ENCODE measurements around the gene TAPBP. TPM values are rescaled to one million over a fixed set of nuclear protein-coding genes. Genes with fewer than 3 reads are reported as not detected.
"Not testable (repeated sequence)": the region's sequence is repeated elsewhere in the genome, so short reads cannot be mapped to it uniquely, and the experiment has no call there.

TAPBP gene
- total RNA-seq, 1 experiment from 2014 or later = 80.1 TPM

GRCh38 chr6:33357160-33357871, 43.4 kb upstream of the TAPBP start:
- DNase-seq (ENCODE audit: low read depth, low spot score); H2AFZ ChIP-seq (ENCODE audit: low read depth, low read length, poor library complexity, severe bottlenecking); H3K4me2 ChIP-seq (ENCODE audit: low read length); H3K9me2 ChIP-seq (ENCODE audit: insufficient read depth); H3K4me3 ChIP-seq (replicated peaks in 1 of 2; ENCODE audit: low read depth in 1 of 2, low read length in 2 of 2); CTCF ChIA-PET; H3K9me3 ChIP-seq (ENCODE audit: control insufficient read depth in 1 of 2, insufficient read depth in 1 of 2, low read depth in 1 of 2, low read length in 2 of 2); H3K79me2 ChIP-seq (ENCODE audit: insufficient read depth, low read length); ATAC-seq; H3K36me3 ChIP-seq (ENCODE audit: control insufficient read depth in 1 of 2, insufficient read depth in 2 of 2, low read length in 2 of 2); H4K20me1 ChIP-seq (ENCODE audit: insufficient read depth); RAD21 ChIA-PET (ENCODE audit: low non-redundant PET in 1 of 2, low total read pairs in 2 of 2, uncharacterized antibody in 2 of 2, unreplicated experiment in 2 of 2); H3K9ac ChIP-seq (ENCODE audit: low read length); H3K27ac ChIP-seq (ENCODE audit: low read depth, low read length); H3K4me1 ChIP-seq (ENCODE audit: control insufficient read depth in 1 of 2, insufficient read depth in 2 of 2, low read length in 2 of 2); BruUV-seq (replicated peaks); POLR2A ChIA-PET; intact Hi-C loops (cut with micrococcal nuclease): not testable (repeated sequence)
- peaks cover 17% of the 10 kb centered on the region; the same call in 1 of the 2 replicates for H3K27me3 ChIP-seq (ENCODE audit: insufficient read depth, low read length)

GRCh38 chr6:33356295-33356694, 42.4 kb upstream of the TAPBP start:
- ATAC-seq = no peak
- intact Hi-C loops (cut with micrococcal nuclease) = no loop called here
- ChIA-PET CTCF (no interaction called here), POLR2A (no interaction called here), RAD21 (ENCODE audit: low non-redundant PET in 1 of 2, low total read pairs in 2 of 2, uncharacterized antibody in 2 of 2, unreplicated experiment in 2 of 2) (no interaction called here)
- Histone ChIP-seq H3K4me3 (replicated peaks in 1 of 2; ENCODE audit: low read depth in 1 of 2, low read length in 2 of 2) (no peak overlapping the region), H3K79me2 (ENCODE audit: insufficient read depth, low read length) (no peaks in the 10 kb centered on the region), H3K36me3 (ENCODE audit: control insufficient read depth in 1 of 2, insufficient read depth in 2 of 2, low read length in 2 of 2) (no peaks in the 10 kb centered on the region), H3K9me3 (ENCODE audit: control insufficient read depth in 1 of 2, insufficient read depth in 1 of 2, low read depth in 1 of 2, low read length in 2 of 2) (no peaks in the 10 kb centered on the region), H3K4me2 (ENCODE audit: low read length) (no peak overlapping the region), H3K4me1 (ENCODE audit: control insufficient read depth in 1 of 2, insufficient read depth in 2 of 2, low read length in 2 of 2) (no peaks in the 10 kb centered on the region), H4K20me1 (ENCODE audit: insufficient read depth) (no peaks in the 10 kb centered on the region), H3K27ac (ENCODE audit: low read depth, low read length) (no peak overlapping the region), H3K9me2 (ENCODE audit: insufficient read depth) (no peaks in the 10 kb centered on the region), H2AFZ (ENCODE audit: low read depth, low read length, poor library complexity, severe bottlenecking) (no peak overlapping the region), H3K27me3 (ENCODE audit: insufficient read depth, low read length) (peaks cover 17% of the 10 kb centered on the region; the same call in 1 of the 2 replicates), H3K9ac (ENCODE audit: low read length) (no peak overlapping the region)
- TF ChIP-seq FOSL1 (IDR thresholded peaks at IDR 0.05; ENCODE audit: low read depth) (no peak), YY1 (IDR thresholded peaks at IDR 0.05; ENCODE audit: extremely low read depth, insufficient replicate concordance, low read depth, low read length) (no peak), ZFX (IDR thresholded peaks at IDR 0.05) (no peak), CEBPB (IDR thresholded peaks at IDR 0.05; ENCODE audit: low read depth) (no peak), CBX3 (IDR thresholded peaks at IDR 0.05; ENCODE audit: low read depth) (no peak), EZH2 (IDR thresholded peaks at IDR 0.05) (no peak), CTCF (IDR thresholded peaks at IDR 0.05 in 2 of 3, conservative IDR thresholded peaks at IDR 0.05 in 1 of 3; ENCODE audit: borderline replicate concordance in 1 of 3, insufficient read depth in 1 of 3, low read depth in 2 of 3, low read length in 2 of 3) (no peak), POLR2AphosphoS5 (IDR thresholded peaks at IDR 0.05; ENCODE audit: low read depth, low read length) (no peak)
- DNase-seq (ENCODE audit: low read depth, low spot score) = no peak
- no TSS peak for BruUV-seq (replicated peaks)

GRCh38 chr6:33355860-33356259, 42.0 kb upstream of the TAPBP start:
- H3K27ac ChIP-seq (ENCODE audit: low read depth, low read length); intact Hi-C loops (cut with micrococcal nuclease); DNase-seq (ENCODE audit: low read depth, low spot score); H3K9ac ChIP-seq (ENCODE audit: low read length); BruUV-seq (replicated peaks); ATAC-seq; H4K20me1 ChIP-seq (ENCODE audit: insufficient read depth); CTCF ChIA-PET; H3K9me3 ChIP-seq (ENCODE audit: control insufficient read depth in 1 of 2, insufficient read depth in 1 of 2, low read depth in 1 of 2, low read length in 2 of 2); RAD21 ChIA-PET (ENCODE audit: low non-redundant PET in 1 of 2, low total read pairs in 2 of 2, uncharacterized antibody in 2 of 2, unreplicated experiment in 2 of 2); POLR2A ChIA-PET; H2AFZ ChIP-seq (ENCODE audit: low read depth, low read length, poor library complexity, severe bottlenecking); H3K9me2 ChIP-seq (ENCODE audit: insufficient read depth); H3K4me2 ChIP-seq (ENCODE audit: low read length); H3K36me3 ChIP-seq (ENCODE audit: control insufficient read depth in 1 of 2, insufficient read depth in 2 of 2, low read length in 2 of 2); H3K4me3 ChIP-seq (replicated peaks in 1 of 2; ENCODE audit: low read depth in 1 of 2, low read length in 2 of 2); H3K4me1 ChIP-seq (ENCODE audit: control insufficient read depth in 1 of 2, insufficient read depth in 2 of 2, low read length in 2 of 2); H3K79me2 ChIP-seq (ENCODE audit: insufficient read depth, low read length): not testable (repeated sequence)
- peaks cover 17% of the 10 kb centered on the region; the same call in 1 of the 2 replicates for H3K27me3 ChIP-seq (ENCODE audit: insufficient read depth, low read length)

Measured in HCT116 (cell line).